Measurements from ENCODE around the gene NLGN1. TPM values are rescaled to one million over a fixed set of nuclear protein-coding genes. Genes with fewer than 3 reads are reported as not detected.

Gene NLGN1
- total and polyA plus RNA-seq, 2 experiments from 2014 or later, result 5.1 to 11.2 TPM

DNA sequence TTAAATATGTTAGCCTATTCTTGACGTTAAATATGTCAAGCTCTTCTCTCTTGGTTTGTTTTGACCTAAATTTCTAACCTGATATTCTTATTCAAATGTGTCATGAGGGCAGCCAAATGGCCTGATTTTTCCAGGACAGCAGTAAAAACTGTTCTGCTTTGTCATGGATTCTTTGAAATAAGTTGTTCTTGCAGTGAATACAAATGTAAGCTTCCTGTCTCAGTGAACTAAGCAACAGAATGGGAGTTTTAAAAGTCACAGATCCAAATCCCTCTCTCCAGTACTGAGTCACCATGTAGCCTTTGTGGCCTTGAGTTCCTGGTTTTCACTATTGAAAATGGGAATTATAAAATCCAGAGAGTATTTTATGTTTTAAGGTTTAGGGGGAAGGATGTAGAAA is 301.8 kb downstream of the NLGN1 start:
- Histone ChIP-seq H3K27me3 (no peaks in the 10 kb centered on the region), H3K27ac (no peak overlapping the region), H3K79me2 (no peaks in the 10 kb centered on the region), H3K9me2 (replicated peaks; ENCODE audit: insufficient read depth) (no peaks in the 10 kb centered on the region), H3K4me3 (no peak overlapping the region), H2AFZ (no peak overlapping the region), H3K36me3 (replicated peaks; ENCODE audit: insufficient read depth, low read depth) (no peaks in the 10 kb centered on the region), H3K9me3 (ENCODE audit: low read depth) (no peaks in the 10 kb centered on the region), H3K4me1 (ENCODE audit: insufficient read depth) (no peaks in the 10 kb centered on the region), H3K4me2 (no peak overlapping the region), H4K20me1 (ENCODE audit: insufficient read depth, poor library complexity, severe bottlenecking) (no peaks in the 10 kb centered on the region)
- no peak for DNase-seq (ENCODE audit: low spot score)
- WGBS (ENCODE audit: low lambda C conversion rate, missing lambda C conversion rate), result 66% methylated on average over 1 of the region's 1 CpG
- TF ChIP-seq EZH2phosphoT487 (IDR thresholded peaks at IDR 0.05; ENCODE audit: low read depth, severe bottlenecking, unreplicated experiment) (no peak), EZH2 (IDR thresholded peaks at IDR 0.05; ENCODE audit: borderline replicate concordance) (no peak)
- TF ChIP-seq, protein P1, sequence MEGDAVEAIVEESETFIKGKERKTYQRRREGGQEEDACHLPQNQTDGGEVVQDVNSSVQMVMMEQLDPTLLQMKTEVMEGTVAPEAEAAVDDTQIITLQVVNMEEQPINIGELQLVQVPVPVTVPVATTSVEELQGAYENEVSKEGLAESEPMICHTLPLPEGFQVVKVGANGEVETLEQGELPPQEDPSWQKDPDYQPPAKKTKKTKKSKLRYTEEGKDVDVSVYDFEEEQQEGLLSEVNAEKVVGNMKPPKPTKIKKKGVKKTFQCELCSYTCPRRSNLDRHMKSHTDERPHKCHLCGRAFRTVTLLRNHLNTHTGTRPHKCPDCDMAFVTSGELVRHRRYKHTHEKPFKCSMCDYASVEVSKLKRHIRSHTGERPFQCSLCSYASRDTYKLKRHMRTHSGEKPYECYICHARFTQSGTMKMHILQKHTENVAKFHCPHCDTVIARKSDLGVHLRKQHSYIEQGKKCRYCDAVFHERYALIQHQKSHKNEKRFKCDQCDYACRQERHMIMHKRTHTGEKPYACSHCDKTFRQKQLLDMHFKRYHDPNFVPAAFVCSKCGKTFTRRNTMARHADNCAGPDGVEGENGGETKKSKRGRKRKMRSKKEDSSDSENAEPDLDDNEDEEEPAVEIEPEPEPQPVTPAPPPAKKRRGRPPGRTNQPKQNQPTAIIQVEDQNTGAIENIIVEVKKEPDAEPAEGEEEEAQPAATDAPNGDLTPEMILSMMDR (IDR thresholded peaks at IDR 0.05; ENCODE audit: poor library complexity), result no peak

DNA sequence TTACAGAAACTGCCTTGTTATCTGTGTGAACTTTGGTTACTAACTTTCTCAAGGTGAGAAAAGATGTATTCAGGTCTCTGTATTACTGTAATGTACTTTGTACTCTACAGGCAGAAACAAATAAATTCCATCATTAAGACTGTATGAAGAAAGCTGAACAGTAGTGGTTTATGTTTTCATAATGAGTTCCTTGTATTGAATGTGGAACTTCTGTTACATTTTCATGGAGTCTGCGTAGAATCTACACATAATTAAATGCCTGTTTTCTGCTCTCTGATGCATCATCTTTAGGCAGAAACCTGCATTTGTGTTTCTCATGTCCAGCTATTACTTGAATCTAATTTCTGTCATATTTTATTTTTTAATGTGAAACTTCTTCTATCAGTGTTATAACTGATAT is 302.8 kb downstream of the NLGN1 start:
- DNase-seq (ENCODE audit: low spot score), result no peak
- Histone ChIP-seq H4K20me1 (ENCODE audit: insufficient read depth, poor library complexity, severe bottlenecking) (no peaks in the 10 kb centered on the region), H3K9me3 (ENCODE audit: low read depth) (no peaks in the 10 kb centered on the region), H3K4me1 (ENCODE audit: insufficient read depth) (no peaks in the 10 kb centered on the region), H3K79me2 (no peaks in the 10 kb centered on the region), H3K9me2 (replicated peaks; ENCODE audit: insufficient read depth) (no peaks in the 10 kb centered on the region), H3K36me3 (replicated peaks; ENCODE audit: insufficient read depth, low read depth) (no peaks in the 10 kb centered on the region), H3K27me3 (no peaks in the 10 kb centered on the region), H3K27ac (no peak overlapping the region), H3K4me3 (no peak overlapping the region), H2AFZ (no peak overlapping the region), H3K4me2 (no peak overlapping the region)
- WGBS (ENCODE audit: low lambda C conversion rate, missing lambda C conversion rate), result 93% methylated on average over 1 of the region's 1 CpG
- TF ChIP-seq EZH2 (IDR thresholded peaks at IDR 0.05; ENCODE audit: borderline replicate concordance) (no peak), EZH2phosphoT487 (IDR thresholded peaks at IDR 0.05; ENCODE audit: low read depth, severe bottlenecking, unreplicated experiment) (no peak)
- TF ChIP-seq, protein P1 (IDR thresholded peaks at IDR 0.05; ENCODE audit: poor library complexity), result no peak

DNA sequence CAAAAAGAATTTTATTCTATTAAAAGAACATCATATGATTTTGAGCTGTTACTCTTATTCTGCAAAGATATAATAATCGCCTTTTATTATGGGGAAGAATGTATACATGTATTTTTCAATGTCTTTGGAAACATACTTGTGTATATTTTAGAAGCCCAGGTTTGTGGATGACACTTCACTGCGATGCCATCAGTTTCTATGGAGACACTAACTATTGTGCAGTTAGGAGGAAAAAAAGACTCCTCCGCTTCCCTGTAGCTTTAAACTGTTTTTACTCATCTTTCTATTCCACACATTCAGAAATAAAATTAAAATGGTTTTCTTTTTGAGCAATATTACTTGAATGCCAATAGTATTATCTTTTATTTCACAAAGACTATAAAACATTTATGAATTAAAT is 305.0 kb downstream of the NLGN1 start:
- no peak for TF ChIP-seq EZH2 (IDR thresholded peaks at IDR 0.05; ENCODE audit: borderline replicate concordance)
- no peak for TF ChIP-seq EZH2phosphoT487 (IDR thresholded peaks at IDR 0.05; ENCODE audit: low read depth, severe bottlenecking, unreplicated experiment)
- TF ChIP-seq, protein P1 (IDR thresholded peaks at IDR 0.05; ENCODE audit: poor library complexity), result no peak
- no peaks in the 10 kb centered on the region for H3K9me3 ChIP-seq (ENCODE audit: low read depth)
- DNase-seq (ENCODE audit: low spot score), result no peak
- H3K27ac ChIP-seq, result no peak overlapping the region
- H4K20me1 ChIP-seq (ENCODE audit: insufficient read depth, poor library complexity, severe bottlenecking), result no peaks in the 10 kb centered on the region
- H3K79me2 ChIP-seq, result no peaks in the 10 kb centered on the region
- WGBS (ENCODE audit: low lambda C conversion rate, missing lambda C conversion rate), result 95% methylated on average over 3 of the region's 3 CpGs
- H3K4me3 ChIP-seq, result no peak overlapping the region
- no peaks in the 10 kb centered on the region for H3K4me1 ChIP-seq (ENCODE audit: insufficient read depth)
- H3K27me3 ChIP-seq, result no peaks in the 10 kb centered on the region
- no peak overlapping the region for H3K4me2 ChIP-seq
- no peak overlapping the region for H2AFZ ChIP-seq
- H3K36me3 ChIP-seq (replicated peaks; ENCODE audit: insufficient read depth, low read depth), result no peaks in the 10 kb centered on the region
- H3K9me2 ChIP-seq (replicated peaks; ENCODE audit: insufficient read depth), result no peaks in the 10 kb centered on the region

DNA sequence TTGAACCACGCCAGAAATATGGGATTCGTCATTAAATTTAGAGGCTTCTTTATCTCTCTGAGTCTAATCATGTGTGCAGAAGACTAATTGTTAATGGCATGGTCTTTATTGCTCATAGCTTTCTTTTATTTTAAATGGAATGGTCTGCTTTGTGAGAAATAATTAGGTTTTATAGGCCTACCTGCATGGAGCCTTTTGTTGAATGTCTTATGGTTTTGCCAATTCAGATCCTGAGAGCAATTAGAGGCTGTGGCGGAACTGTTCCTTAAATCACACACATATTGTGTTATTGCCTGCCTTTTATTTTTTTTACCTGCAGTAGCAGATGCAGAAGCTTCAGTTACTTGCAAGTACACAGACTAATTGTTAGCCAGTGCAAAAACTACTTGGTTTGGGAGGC is 306.2 kb downstream of the NLGN1 start:
- Histone ChIP-seq H3K9me3 (ENCODE audit: low read depth) (no peaks in the 10 kb centered on the region), H3K79me2 (no peaks in the 10 kb centered on the region), H2AFZ (no peak overlapping the region), H3K27me3 (no peaks in the 10 kb centered on the region), H4K20me1 (ENCODE audit: insufficient read depth, poor library complexity, severe bottlenecking) (no peaks in the 10 kb centered on the region), H3K36me3 (replicated peaks; ENCODE audit: insufficient read depth, low read depth) (no peaks in the 10 kb centered on the region), H3K4me2 (no peak overlapping the region), H3K9me2 (replicated peaks; ENCODE audit: insufficient read depth) (no peaks in the 10 kb centered on the region), H3K27ac (no peak overlapping the region), H3K4me1 (ENCODE audit: insufficient read depth) (no peaks in the 10 kb centered on the region), H3K4me3 (no peak overlapping the region)
- TF ChIP-seq EZH2 (IDR thresholded peaks at IDR 0.05; ENCODE audit: borderline replicate concordance) (no peak), EZH2phosphoT487 (IDR thresholded peaks at IDR 0.05; ENCODE audit: low read depth, severe bottlenecking, unreplicated experiment) (no peak)
- TF ChIP-seq, protein P1 (IDR thresholded peaks at IDR 0.05; ENCODE audit: poor library complexity), result no peak
- no peak for DNase-seq (ENCODE audit: low spot score)
- 91% methylated on average over 3 of the region's 3 CpGs for WGBS (ENCODE audit: low lambda C conversion rate, missing lambda C conversion rate)

Measured in hepatocyte (in vitro differentiated cells).